SK-N-SH treated with all-trans-retinoic acid at 6 μM for 48 hours (cell line): ENCODE measurements around the gene ALG1L2.
"Not testable (repeated sequence)": the region's sequence is repeated elsewhere in the genome, so short reads cannot be mapped to it uniquely, and the experiment has no call there.

Source experiments
- ATAC-seq: fragments of 200-7000 bp; cut with Tn5 transposase; 3 replicates; pipeline ENCODE4 v1.9.1; 2020; ENCODE audit warnings: mild to moderate bottlenecking, moderate library complexity
- ARNTL ChIP-seq: fragments of 450-650 bp; formaldehyde crosslinking; IDR thresholded peaks from 2 replicates; pipeline ENCODE4 v1.5.0; 2020; ENCODE audit warnings: low read depth, mild to moderate bottlenecking, moderate library complexity, borderline replicate concordance
- BACH2 ChIP-seq: fragments of 250-450 bp; sonication (Bioruptor Pico); IDR thresholded peaks from 2 replicates; pipeline ENCODE4 v1.9.0; 2021; ENCODE audit warnings: mild to moderate bottlenecking, borderline replicate concordance
- CREB5 ChIP-seq: fragments of 250-450 bp; sonication (Bioruptor Pico); IDR thresholded peaks from 2 replicates; pipeline ENCODE4 v1.5.1; 2020; ENCODE audit warnings: low read depth, mild to moderate bottlenecking, moderate library complexity
- CSDC2 ChIP-seq: fragments of 250-450 bp; sonication (Bioruptor Pico); IDR thresholded peaks from 2 replicates; pipeline ENCODE4 v1.5.0; 2020; ENCODE audit warnings: mild to moderate bottlenecking, moderate library complexity
- CSRNP3 ChIP-seq: fragments of 250-450 bp; sonication (Bioruptor Pico); IDR thresholded peaks from 2 replicates; pipeline ENCODE4 v1.5.1; 2021; ENCODE audit warnings: mild to moderate bottlenecking, moderate library complexity
- ESRRG ChIP-seq: fragments of 250-450 bp; sonication (Bioruptor Pico); IDR thresholded peaks from 2 replicates; pipeline ENCODE4 v1.6.1; 2021; ENCODE audit warnings: mild to moderate bottlenecking
- ISL1 ChIP-seq: fragments of 250-450 bp; sonication (Bioruptor Pico); IDR thresholded peaks from 2 replicates; pipeline ENCODE4 v2.1.2; 2022; ENCODE audit warnings: mild to moderate bottlenecking, moderate library complexity
- OSR1 ChIP-seq: fragments of 250-450 bp; sonication (Bioruptor Pico); IDR thresholded peaks from 2 replicates; pipeline ENCODE4 v1.8.0; 2022; ENCODE audit warnings: moderate library complexity, mild to moderate bottlenecking, inconsistent platforms
- PATZ1 ChIP-seq: fragments of 250-450 bp; sonication (Bioruptor Pico); IDR thresholded peaks from 2 replicates; pipeline ENCODE4 v1.8.0; 2020; ENCODE audit warnings: mild to moderate bottlenecking, moderate library complexity, borderline replicate concordance
- POU6F1 ChIP-seq: fragments of 250-450 bp; sonication (Bioruptor Pico); IDR thresholded peaks from 2 replicates; pipeline ENCODE4 v1.8.0; 2021; ENCODE audit warnings: low read depth, mild to moderate bottlenecking, moderate library complexity, borderline replicate concordance
- SNAI2 ChIP-seq: fragments of 250-450 bp; sonication (Bioruptor Pico); IDR thresholded peaks from 2 replicates; pipeline ENCODE4 v1.5.0; 2020; ENCODE audit warnings: mild to moderate bottlenecking, moderate library complexity
- TOX ChIP-seq: fragments of 250-450 bp; sonication (Bioruptor Pico); IDR thresholded peaks from 2 replicates; pipeline ENCODE4 v1.8.0; 2021; ENCODE audit warnings: mild to moderate bottlenecking, moderate library complexity, borderline replicate concordance
- TSHZ2 ChIP-seq: fragments of 250-450 bp; sonication (Bioruptor Pico); IDR thresholded peaks from 2 replicates; pipeline ENCODE4 v1.5.0; 2020; ENCODE audit warnings: mild to moderate bottlenecking, moderate library complexity
- ZC3H10 ChIP-seq: fragments of 250-450 bp; sonication (Bioruptor Pico); IDR thresholded peaks from 2 replicates; pipeline ENCODE4 v1.5.1; 2021; ENCODE audit warnings: mild to moderate bottlenecking, moderate library complexity
- ZFP3 ChIP-seq: fragments of 250-450 bp; sonication (Bioruptor Pico); IDR thresholded peaks from 2 replicates; pipeline ENCODE4 v1.5.0; 2020; ENCODE audit warnings: mild to moderate bottlenecking, moderate library complexity
- ZFP30 ChIP-seq: fragments of 450-650 bp; formaldehyde crosslinking; IDR thresholded peaks from 2 replicates; pipeline ENCODE4 v1.5.0; 2022; ENCODE audit warnings: mild to moderate bottlenecking, moderate library complexity
- ZNF565 ChIP-seq: fragments of 450-650 bp; formaldehyde crosslinking; conservative IDR thresholded peaks from 2 replicates; pipeline ENCODE4 v1.5.0; 2020; ENCODE audit warnings: low read depth, mild to moderate bottlenecking, moderate library complexity
- ZNF70 ChIP-seq: fragments of 450-650 bp; formaldehyde crosslinking; IDR thresholded peaks from 2 replicates; pipeline ENCODE4 v1.5.0; 2020; ENCODE audit warnings: mild to moderate bottlenecking, moderate library complexity
- ZNF8 ChIP-seq: fragments of 450-650 bp; formaldehyde crosslinking; IDR thresholded peaks from 2 replicates; pipeline ENCODE4 v1.5.0; 2020; ENCODE audit warnings: mild to moderate bottlenecking, moderate library complexity

Gene ALG1L2

GRCh38 chr3:130077636-130078035 is 4.0 kb upstream of the ALG1L2 start (continued):
- no peak for TF ChIP-seq ISL1

GRCh38 chr3:130083363-130084090 is 1.9 kb downstream of the ALG1L2 start:
- not testable (repeated sequence) for ATAC-seq

- ATAC-seq, result no peak
- no peak for TF ChIP-seq ZNF8
- TF ChIP-seq ZC3H10 (CRISPR knock-in tag), result no peak
- no peak for TF ChIP-seq SNAI2
- TF ChIP-seq CSDC2 (CRISPR knock-in tag), result no peak
- TF ChIP-seq CSRNP3, result no peak
- TF ChIP-seq ARNTL, result no peak
- no peak for TF ChIP-seq ZNF565 (CRISPR knock-in tag)
- no peak for TF ChIP-seq ZNF70 (CRISPR knock-in tag)
- no peak for TF ChIP-seq ISL1
Observed at GRCh38 chr3:130084436-130084980, 2.9 kb downstream of the ALG1L2 start.

- no peak for ATAC-seq
- no peak for TF ChIP-seq ESRRG (CRISPR knock-in tag)
- no peak for TF ChIP-seq SNAI2
- no peak for TF ChIP-seq PATZ1
- no peak for TF ChIP-seq ISL1
- no peak for TF ChIP-seq ZC3H10 (CRISPR knock-in tag)
- TF ChIP-seq POU6F1 (CRISPR knock-in tag), result no peak
- no peak for TF ChIP-seq TOX
- TF ChIP-seq ARNTL, result no peak
- no peak for TF ChIP-seq CSDC2 (CRISPR knock-in tag)
- no peak for TF ChIP-seq ZNF70 (CRISPR knock-in tag)
- TF ChIP-seq CREB5 (CRISPR knock-in tag), result no peak
- no peak for TF ChIP-seq TSHZ2
- TF ChIP-seq ZNF565 (CRISPR knock-in tag), result no peak
- TF ChIP-seq ZFP3, result no peak
- TF ChIP-seq BACH2 (CRISPR knock-in tag), result no peak
- TF ChIP-seq CSRNP3, result no peak
- TF ChIP-seq OSR1 (CRISPR knock-in tag), result no peak
- no peak for TF ChIP-seq ZFP30 (CRISPR knock-in tag)
Observed at GRCh38 chr3:130085881-130086280, 4.2 kb downstream of the ALG1L2 start.

GRCh38 chr3:130086628-130087027 is 5.0 kb downstream of the ALG1L2 start:
- ATAC-seq, result not testable (repeated sequence)
